Lower leg skin (tissue), 4 donors: ENCODE results near the gene CNNM4. TPM values are rescaled to one million over a fixed set of nuclear protein-coding genes. Genes with fewer than 3 reads are reported as not detected.

Source experiments
- DNase-seq, 2 donors: peaks; one replicate each; pipeline ENCODE4 v3.0.0-alpha.2; 2019; ENCODE audit warnings: low spot score in 2 of 2
- H3K4me3 ChIP-seq: fragments of 200-600 bp; sonication (generic); 2 replicates; pipeline ENCODE4 v1.5.1; 2017; ENCODE audit warnings: mild to moderate bottlenecking, low read depth; ENCODE audit not compliant: poor library complexity, severe bottlenecking
- POLR2A ChIP-seq, 2 donors: fragments of 450-650 bp; IDR thresholded peaks; one replicate each; pipeline ENCODE4 v1.6.1; 2016 to 2017; ENCODE audit warnings: antibody characterized with exemption in 2 of 2, mild to moderate bottlenecking in 1 of 2, moderate library complexity in 1 of 2
- WGBS, 2 donors: methylation state at CpG; one replicate each; pipeline ENCODE4 v1.1.5; 2018; 5-methylcytosine and 5-hydroxymethylcytosine counted together
- intact Hi-C: fragments of 100-400 bp; cut with DNase I; formaldehyde crosslinking; loops from one replicate; pipeline ENCODE4 v1.15.0; 2023; ENCODE audit warnings: low total_unique reads
- total RNA-seq, 4 donors: library from RNA; depleted of rRNA; stranded (reverse); fragments of >200 nt; gene quantifications; one replicate each; pipeline ENCODE4 v1.1.0, GENCODE V29; 2016
- TF ChIP-seq, protein P1 (sequence below), 3 donors: fragments of 450-650 bp; IDR thresholded peaks; one replicate each; pipeline ENCODE4 v1.5.1; 2016; ENCODE audit warnings: antibody characterized with exemption in 3 of 3, mild to moderate bottlenecking in 3 of 3, moderate library complexity in 2 of 3

The CNNM4 gene
- total RNA-seq, 4 donors from 2014 or later = 17.4 to 29.1 (median 22.2) TPM

DNA sequence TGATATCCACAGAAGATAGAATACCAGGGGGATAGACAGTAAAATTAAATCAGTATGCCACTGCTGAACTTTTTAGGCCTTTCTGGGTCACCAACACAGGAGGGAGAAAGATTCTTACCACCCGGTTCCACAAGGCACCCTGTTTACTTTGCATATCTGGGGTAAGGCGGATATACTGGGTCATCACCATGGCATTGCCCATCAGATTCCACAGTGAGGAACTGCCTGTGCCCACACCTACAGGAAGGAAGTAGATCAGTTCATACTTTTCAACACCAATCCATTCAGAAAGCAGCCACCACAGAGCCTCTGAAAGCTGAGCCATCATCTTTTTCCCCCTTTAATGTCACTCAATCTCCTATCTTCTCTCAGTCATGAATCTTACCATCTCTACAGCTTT is 22.9 kb upstream of the CNNM4 start:
- intact Hi-C loops = no loop called here
- 49 to 59% methylated on average over 2 of the region's 2 CpGs for WGBS, 2 donors
- TF ChIP-seq POLR2A (IDR thresholded peaks at IDR 0.05) = no peak

DNA sequence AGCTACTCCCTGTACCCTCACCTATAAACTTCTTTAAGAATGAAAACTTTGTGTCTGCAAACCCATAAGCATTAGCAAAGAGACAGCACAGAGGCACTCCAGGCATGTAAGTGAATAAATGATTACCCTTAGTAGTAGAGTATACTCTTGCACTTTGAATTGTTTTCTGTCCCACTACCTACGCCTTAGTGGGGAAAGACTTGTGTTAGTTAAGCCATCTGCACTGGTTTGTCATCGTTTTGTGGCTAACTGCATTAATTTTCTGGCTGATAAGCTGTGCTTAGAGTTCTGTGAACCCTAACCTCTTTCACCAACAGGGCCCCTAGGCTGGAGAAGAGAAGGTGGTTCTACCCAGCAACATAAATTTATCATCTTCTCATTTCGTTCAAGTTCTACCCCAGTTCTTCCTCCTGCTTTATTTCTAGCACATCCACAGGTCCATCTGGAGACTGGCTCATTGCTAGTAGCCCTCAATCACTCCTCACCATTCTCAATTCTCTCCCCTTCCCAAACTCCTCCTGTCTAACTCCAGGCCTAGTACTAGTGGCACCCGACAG is 21.5 kb upstream of the CNNM4 start:
- WGBS, 2 donors = 16 to 22% methylated on average over 4 of the region's 4 CpGs

More for the DNA sequence above, 22.9 kb upstream of the CNNM4 start:
- H3K4me3 ChIP-seq = no peak overlapping the region
- no peak for DNase-seq

DNA sequence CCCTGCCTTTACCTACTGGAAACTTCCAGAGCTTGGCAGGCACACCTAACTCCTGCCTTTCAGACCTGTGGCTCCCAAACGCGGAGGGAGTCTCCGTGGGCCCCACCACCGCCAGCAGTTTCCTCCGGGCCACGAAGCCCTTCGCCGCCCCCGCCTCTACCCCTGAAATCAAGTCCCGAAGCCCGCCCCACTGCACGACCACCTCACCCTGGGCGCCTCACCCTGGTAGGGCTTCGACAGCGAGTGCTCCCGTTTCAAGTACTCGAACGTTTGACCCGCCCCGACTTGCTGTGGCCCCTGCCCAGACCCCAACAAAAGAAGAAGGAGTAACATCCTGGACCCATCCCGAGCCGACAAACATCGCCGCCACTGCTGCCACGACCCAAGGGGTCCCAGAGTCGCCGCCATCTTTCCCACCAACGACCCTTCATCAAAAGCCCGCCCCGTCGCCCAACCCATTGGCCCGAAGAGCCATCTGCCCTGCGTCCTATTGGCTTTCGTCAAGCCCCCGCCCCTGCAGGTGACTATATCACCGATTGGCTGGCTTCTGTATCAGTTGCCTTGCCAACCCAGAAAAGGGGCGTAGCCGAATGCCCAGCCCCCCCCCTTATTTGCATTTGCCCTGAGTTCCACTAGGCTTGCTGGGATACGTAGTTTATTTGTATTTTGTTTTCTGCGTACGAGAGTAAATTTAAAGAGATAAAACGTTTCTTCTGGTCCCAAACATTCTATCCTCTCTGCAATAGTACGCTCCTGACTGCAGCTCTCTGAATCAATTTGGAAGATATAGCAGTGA is 20.9 kb upstream of the CNNM4 start, which contains the start of gene LMAN2L:
Gene LMAN2L, minus strand, starts transcription at position 432 of the 796 bp plus-strand sequence. Its CDS starts 24 bp downstream, at position 408.
- DNase-seq = peak; percentile 99 to 100
- WGBS, 2 donors = 0 to 1% methylated on average over 39 to 43 of the region's 43 CpGs
- peak within 1 kb of the TSS; percentile 76 for H3K4me3 ChIP-seq
- intact Hi-C loops = no loop called here
- TF ChIP-seq, protein P1, sequence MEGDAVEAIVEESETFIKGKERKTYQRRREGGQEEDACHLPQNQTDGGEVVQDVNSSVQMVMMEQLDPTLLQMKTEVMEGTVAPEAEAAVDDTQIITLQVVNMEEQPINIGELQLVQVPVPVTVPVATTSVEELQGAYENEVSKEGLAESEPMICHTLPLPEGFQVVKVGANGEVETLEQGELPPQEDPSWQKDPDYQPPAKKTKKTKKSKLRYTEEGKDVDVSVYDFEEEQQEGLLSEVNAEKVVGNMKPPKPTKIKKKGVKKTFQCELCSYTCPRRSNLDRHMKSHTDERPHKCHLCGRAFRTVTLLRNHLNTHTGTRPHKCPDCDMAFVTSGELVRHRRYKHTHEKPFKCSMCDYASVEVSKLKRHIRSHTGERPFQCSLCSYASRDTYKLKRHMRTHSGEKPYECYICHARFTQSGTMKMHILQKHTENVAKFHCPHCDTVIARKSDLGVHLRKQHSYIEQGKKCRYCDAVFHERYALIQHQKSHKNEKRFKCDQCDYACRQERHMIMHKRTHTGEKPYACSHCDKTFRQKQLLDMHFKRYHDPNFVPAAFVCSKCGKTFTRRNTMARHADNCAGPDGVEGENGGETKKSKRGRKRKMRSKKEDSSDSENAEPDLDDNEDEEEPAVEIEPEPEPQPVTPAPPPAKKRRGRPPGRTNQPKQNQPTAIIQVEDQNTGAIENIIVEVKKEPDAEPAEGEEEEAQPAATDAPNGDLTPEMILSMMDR (IDR thresholded peaks at IDR 0.05) = no peak
- TF ChIP-seq POLR2A (IDR thresholded peaks at IDR 0.05) = no peak

More for the DNA sequence above, 21.5 kb upstream of the CNNM4 start:
- DNase-seq = no peak
- TF ChIP-seq, protein P1 (IDR thresholded peaks at IDR 0.05) = no peak
- TF ChIP-seq POLR2A (IDR thresholded peaks at IDR 0.05) = no peak
- H3K4me3 ChIP-seq = peak overlapping the region; percentile 76
- intact Hi-C loops = no loop called here

DNA sequence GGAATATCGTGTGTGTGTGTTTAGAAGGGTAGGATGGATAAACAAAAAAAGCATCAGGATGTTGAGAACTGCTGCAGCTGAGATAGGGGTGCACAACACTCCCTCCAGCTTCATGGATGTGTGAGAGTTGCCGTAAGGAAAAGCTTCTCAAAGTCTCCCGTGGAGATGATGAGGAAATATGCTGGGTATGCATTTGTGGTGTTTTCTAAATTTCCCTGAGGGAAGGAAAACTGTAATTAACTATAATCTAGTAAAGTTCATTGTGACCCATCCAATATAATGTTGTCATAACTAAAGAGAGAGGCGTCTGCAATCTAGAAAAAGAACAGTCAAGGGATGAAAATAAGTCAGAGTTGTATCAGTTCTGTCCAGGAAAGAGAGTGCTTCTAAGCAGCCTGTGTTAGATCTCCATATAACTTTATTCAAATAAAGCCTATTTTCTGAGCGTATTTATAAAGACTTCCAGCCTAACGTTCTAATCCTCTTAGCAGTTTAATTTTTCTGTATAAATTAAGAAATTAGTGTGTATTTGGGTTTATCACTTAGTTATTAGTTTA is 13.6 kb upstream of the CNNM4 start:
- no peak for DNase-seq
- no peak overlapping the region for H3K4me3 ChIP-seq
- WGBS, 2 donors = 28 to 30% methylated on average over 6 of the region's 6 CpGs
- intact Hi-C loops = no loop called here
- TF ChIP-seq, protein P1 (IDR thresholded peaks at IDR 0.05) = no peak
- TF ChIP-seq POLR2A (IDR thresholded peaks at IDR 0.05) = no peak

DNA sequence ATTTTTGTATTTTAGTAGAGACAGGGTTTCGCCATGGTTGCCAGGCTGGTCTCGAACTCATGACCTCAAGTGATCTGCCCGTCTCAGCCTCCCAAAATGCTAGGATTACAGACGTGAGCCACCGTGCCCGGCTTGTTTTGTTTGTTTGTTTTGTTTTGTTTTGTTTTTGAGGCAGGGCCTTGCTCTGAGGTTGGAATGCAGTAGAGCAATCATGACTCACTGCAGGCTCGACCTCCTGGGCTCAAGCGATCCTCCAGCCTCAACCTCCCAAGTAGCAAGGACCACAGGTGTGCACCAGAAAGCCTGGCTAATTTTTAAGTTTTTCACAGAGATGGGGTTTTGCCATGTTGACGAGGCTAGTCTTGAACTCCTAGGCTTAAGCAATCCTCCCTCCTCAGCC is 8.9 kb upstream of the CNNM4 start:
- intact Hi-C loops = no loop called here
- no peak for TF ChIP-seq POLR2A (IDR thresholded peaks at IDR 0.05)
- TF ChIP-seq, protein P1 (IDR thresholded peaks at IDR 0.05) = no peak
- DNase-seq = no peak
- no peak overlapping the region for H3K4me3 ChIP-seq
- WGBS, 2 donors = 87 to 88% methylated on average over 9 of the region's 9 CpGs

DNA sequence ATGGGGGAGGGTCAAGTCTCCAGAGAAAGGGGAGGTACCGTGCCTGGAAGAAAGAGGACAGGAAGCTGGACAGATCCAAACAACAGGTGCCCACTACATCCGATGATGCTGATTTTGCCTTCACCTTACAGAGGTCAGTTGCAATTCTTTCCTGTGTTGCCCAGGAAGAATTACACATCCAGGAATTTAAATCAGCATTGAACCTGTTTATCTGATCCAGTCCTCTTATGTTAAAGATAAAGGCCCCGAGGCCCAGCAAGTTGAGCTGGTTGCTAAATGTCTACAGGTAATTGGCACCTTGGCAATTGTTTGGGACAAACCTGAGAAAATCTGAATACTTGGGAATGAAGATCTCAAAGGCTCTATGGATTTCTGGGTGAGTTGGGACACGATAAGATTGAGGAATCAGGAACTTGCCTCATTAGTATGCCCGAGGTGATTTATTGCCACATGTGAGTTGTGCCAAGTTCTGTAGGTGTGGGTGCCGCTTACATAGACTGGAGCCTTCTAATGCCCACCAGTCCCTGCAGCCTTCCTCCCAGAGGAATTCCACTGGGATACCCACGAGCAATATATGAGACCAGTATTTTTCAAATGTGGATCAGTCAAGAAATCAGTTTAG is 6.9 kb upstream of the CNNM4 start:
- WGBS, 2 donors = 33 to 44% methylated on average over 7 of the region's 7 CpGs
- H3K4me3 ChIP-seq = no peak overlapping the region
- intact Hi-C loops = no loop called here
- DNase-seq = no peak
- no peak for TF ChIP-seq POLR2A (IDR thresholded peaks at IDR 0.05)
- TF ChIP-seq, protein P1 (IDR thresholded peaks at IDR 0.05) = no peak
